ELF-1 (cell line): Measurements from ENCODE around the gene ERC2.
A peak's percentile ranks its signal among the peaks of the same experiment; 100 is the strongest.

Experiments
- DNase-seq: peaks from one replicate; pipeline ENCODE4 v3.0.0-alpha.2; 2016; ENCODE audit warnings: low read depth, low spot score

ERC2 gene

DNA sequence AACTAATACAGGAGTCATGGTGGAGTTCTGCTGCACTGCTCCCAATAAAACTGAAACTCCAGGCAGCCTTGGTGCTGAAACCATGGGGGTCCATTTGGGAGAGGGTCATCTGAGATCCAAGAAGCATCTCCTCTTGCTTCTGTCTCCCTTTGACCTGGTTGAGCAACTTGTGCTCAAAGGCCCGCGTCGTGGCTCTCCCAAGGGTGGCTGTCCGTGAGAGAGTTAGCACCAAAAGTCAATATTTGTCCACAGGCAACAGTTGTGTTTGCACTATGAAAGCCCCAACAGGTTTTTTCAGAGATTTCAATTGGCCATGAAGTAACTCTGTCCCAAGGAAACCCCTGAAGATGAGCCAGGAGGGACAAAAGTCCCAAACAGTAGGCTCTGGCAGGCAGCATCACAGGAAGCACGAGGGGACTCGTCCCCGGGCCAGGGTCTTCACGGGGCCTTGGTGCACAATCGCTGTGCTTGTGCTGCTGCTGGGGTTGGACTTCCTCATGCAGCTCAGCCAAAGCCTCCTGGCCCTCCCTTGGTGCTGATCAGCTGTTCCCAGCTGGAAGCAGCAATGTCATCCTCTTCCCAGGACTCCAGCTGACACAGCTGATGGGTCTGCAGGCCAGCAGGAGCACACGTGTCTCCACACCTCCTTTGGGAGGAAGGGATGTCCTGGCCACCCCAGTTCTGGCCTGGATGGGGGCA lies 941.8 kb downstream of the ERC2 start:
- no peak for DNase-seq

DNA sequence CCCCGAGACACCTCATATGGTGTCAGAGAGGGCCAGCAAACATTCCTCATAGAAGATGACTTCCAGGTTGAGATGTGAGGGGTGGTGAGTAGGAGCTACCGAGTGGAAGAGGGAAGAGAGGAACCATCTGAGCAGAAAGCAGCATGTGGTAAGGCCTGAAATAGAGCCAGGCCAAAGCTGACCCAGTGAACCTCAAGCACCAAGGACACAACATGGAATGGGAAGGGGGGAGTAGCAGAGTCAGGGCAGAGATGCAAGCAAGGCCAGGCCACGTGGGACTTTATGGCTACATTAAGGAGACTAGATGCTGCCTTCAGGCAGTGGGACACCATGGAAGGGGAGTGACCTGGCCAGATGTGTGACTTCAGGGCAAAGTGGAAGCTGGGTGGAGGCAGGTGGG lies 942.8 kb downstream of the ERC2 start:
- DNase-seq = no peak

DNA sequence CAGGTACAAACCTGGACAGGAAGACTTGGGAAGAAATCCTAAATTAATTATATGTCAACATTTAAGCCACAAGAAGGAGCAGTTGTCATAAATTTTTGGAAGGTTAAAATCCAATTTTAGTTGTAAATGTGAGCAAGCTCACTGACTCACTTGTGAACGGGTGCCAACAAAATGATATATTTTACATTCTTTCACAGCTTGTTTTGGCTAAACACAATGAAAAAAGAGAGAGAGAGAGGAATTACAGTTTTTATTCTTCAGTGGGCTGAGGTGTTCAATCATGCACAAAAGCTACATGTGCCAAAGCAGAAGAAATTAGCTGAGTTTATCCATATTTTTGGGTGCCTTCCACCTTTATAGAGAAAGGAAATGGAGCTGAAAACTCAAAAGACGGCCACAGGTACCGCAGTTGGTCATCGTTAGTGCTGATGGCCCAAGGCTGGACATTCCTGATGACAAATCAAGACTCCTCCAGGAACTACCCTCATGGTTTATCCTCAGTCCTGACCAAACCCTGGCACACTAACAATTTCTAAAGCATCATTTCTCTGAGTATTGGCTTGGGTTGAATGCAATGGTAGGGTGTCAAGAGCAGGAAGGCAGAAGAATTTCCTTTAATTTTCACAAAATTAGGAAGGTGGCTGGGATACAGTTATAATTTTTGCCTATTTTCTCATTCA lies 943.6 kb downstream of the ERC2 start:
- DNase-seq = no peak

DNA sequence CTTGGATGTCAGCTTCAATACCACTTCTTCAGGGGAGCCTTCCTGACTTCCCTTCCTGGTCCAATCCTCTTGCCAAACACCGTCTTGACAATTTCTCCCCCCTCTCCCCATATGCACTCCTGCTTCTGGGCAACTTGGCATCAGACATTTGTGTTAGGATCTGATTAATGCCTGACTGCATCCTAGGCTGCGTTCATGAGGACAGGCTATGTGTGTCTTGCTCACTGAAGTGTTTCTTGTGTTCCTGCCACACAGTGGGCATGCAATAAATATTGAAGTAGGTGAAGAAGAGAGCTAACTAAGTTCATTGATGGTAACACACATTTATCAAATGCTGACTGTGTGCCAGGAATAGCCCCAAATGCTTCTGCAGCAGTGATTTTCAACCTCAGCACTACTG lies 944.8 kb downstream of the ERC2 start:
- no peak for DNase-seq

DNA sequence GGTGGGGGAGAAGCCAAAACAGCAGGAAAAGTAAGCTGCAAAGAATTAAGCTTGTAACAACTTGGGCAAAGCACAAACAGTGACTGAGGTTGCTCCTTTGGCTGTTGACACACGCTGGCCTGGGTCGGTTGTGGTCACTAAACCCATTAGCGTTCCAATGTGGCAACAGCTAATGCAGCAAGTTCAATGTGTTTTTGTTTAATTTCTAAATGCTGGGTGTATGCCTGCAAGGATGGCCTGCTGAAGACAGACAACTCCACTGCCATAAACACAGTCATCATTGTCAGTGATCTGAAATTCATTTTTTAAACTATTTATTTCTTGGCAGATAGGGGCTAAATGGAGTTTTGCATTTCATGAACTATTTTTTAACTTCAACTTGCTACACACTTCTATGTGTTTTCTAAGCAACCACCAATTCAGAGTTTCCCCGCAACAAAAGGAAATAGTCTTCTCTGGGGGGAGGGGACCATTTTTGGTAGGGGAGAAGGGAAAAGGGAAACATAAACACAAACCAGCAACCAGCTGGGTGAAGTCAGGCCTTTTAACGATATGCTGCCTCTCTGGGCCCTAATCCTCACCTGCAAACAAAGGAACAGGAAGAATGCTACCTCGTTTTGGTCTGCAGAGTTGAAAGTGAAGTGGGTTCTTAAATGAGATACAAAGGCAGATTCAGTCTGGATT lies 946.4 kb downstream of the ERC2 start:
- DNase-seq = peak; percentile 42

DNA sequence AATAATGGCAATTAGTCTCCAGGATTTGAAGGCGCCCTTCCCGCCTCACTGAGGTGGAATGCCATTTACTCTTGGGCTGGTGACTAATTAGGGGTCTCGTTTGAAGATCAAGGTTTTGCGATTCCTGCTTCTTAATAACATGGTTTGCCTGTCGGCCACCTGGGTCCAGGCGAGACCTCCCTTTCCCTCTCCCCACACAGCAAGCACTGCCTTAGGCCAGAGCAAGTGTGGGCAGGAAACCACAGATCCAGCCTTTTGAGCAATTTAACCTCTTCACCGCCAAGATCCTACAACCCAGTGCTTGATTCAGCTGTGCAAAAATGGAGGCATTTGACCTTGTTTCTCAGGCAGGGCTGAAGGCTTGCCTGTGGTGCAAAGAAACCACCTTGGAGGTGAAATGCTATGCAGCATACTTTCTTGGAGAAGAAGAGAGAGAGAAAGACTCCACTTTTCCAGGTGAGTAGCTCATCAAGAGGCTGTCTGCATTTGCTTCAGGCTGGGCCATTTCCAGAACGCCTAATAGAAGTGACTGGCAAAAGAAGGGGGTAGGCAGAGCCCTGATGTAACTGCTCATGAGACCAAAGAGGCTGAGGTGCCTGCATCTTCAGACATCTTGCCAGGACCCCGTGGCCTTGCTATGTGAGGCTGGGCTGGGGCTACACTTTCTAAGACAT lies 947.1 kb downstream of the ERC2 start:
- peak; percentile 63 for DNase-seq

DNA sequence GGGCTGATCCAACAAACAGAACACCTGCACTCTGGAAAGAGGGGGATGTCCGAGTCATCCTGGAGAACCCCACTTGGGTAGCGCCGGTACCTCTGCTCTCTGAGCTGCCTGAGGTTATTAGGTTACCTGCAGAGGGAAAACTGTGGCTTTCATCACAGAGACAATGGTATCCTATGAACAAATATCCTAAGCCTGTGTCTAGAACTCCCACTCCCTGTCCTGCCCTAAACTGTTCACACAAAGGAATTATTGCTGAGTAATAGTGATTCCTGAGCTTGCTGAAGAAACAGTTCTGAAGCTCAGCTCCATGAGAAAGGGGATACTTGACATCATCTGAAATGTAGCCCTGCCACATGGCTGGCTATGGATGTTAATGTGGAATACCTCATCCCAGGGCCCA lies 949.2 kb downstream of the ERC2 start:
- DNase-seq = no peak

DNA sequence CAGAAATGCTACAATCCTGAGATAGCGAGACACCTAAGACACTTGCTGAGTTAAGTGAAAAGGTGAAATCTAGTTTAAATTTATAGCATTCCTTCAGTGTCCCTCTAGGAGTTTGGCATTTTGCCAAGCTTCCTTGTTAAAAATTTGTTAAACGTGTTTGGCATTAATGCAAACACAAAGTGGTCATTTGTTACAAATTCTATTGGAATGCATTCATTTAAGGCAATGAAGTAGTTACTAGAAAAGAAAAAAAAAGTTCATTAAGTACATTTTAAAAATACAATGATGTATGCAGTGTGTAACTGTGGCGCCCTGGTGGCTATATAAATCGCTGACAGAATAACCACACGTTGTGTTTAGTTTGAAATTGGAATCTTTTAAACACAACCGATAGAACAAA lies 949.8 kb downstream of the ERC2 start:
- DNase-seq = no peak

DNA sequence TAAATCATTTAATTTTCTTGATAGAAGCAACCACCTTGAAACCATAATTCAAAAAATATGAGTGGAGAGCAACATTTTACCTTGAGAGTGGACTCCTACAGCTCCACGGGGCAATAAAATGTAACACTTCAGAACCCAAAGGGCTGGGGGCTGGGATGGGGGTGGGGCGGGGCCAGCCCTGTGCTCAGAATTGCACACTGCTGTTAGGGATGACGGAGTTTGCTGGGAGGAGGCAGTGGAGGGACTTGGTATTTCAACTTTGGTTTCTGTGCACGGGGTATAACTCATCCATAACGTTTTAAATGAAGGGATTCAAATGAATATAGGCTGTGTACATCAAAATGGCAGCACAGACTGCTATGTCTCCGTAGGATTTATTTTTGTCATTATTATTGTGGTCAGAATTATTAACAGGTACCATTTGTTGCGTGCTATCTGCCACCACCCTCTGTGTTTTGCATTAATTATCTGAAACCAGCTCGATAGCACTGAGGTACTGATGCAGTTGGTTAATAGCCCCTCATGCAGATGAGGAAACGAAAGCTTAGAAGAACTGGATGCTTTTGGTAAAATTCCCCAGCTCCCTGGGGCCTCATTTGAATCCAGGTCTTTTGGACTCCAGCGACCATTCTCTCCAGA lies 951.8 kb downstream of the ERC2 start:
- DNase-seq = no peak

DNA sequence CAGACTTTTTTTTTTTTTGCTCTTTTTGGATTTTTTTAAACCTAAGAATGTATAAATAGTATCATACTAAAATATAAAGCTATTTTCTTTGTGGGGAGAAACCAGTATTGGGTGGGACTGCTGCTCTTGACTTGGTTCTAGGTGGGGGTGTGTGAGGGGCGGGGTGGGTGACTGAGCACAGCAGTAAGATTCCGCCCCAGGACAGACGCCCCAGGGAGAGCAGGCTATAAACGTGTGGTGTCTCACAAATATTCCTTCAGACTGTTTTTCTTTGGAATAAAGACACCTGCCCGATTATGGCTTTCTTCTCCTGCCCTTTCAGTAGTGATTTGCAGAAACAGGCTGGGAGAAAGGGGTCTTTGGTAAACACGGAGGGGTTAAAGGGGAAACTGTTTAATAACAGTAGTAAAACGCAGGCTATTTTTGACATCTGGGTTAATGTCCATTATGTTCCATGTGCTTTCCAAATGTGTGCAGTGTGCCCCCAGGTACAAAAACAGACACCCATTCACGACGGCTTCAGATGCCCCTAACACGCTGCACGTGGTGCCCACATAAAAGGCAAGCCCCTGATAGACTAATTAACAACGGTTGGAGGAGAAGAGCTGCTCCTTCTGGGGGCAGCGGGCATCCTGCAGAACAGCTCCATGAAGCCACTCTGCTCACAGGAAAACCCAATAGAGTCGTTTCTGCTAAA lies 952.6 kb downstream of the ERC2 start:
- no peak for DNase-seq

DNA sequence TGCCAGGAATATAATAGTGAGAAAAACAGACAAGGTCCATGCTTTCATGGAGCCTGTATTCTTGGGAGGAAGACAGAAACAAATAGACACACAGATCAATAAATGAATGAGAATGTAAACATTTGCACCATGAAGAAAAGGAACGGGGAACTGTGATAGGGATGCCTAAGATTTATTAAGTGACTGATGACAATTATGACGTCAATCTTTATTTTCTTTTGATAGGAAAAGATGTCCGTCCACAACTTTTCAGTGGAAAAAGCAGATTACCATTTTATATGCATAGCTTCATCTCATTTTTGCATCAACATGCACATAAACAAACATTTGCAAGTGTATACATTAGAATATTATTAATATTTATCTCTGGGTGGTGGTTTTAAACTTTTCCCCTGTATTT lies 953.3 kb downstream of the ERC2 start:
- DNase-seq = no peak

DNA sequence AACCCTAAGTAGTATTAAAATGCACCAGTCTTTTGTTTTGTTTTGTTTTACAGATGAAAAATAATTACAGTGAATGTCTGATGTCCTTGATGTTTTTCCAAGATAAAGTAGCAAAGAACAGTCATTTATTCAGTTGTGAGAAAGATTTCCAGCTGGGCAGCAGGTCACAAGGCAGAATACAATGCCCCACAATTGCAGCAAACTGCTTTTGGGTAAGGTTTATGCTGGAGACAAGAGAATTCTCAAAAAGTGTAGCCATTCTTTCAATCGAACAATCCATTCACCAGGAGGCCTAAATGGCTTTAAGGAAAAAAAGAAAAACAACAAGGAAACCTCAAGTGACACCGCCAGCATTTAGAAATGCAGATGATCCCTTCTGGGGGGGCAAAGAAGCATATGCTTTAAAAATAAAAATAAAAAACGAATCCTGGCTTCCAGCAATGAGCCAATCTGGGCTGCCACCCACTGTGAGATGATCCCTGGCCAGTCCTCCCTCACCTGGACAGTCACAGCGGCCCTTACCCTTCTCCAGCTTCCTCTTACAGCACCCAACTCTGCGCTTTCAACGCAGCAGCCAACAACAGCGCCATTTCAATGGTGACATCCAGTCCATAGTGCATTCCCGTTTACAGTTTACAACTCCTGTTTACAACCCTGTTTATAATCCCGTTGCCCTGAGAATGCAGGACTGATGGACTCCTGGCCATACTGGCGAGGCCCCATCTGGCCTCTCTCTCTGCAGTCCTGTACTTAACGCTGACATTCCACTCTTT lies 955.5 kb downstream of the ERC2 start:
- DNase-seq = peak; percentile 37

DNA sequence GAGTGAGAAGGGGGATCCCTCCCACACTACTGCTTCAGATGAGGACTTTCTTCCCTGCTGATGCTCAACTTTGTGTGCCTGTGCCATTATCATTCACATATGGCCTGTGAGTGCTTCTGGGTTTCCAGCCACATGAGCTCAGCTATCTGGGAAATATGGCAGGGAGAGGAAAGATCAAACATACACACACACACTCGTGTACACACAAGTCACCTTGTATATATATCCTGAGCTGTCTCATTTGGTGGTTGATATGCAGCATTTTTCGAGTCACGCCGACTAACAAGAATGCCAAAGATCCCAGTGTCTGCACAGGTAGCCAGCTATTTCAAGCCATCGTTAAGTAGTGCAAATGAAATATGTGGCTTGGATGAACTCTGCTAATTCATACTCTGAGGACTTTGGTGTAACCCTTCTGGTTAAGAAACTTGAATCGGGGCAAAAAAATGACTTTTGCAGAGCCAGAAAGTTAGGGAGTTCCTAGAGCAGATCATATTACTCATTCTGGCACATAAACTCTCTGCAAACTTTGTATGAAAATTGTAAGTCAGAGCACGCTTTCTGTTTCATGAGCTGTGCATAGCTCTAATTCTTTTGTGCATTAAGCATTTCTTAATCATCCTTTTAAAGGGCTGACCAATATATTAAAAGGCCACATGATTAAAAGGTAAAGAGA lies 956.2 kb downstream of the ERC2 start:
- no peak for DNase-seq

DNA sequence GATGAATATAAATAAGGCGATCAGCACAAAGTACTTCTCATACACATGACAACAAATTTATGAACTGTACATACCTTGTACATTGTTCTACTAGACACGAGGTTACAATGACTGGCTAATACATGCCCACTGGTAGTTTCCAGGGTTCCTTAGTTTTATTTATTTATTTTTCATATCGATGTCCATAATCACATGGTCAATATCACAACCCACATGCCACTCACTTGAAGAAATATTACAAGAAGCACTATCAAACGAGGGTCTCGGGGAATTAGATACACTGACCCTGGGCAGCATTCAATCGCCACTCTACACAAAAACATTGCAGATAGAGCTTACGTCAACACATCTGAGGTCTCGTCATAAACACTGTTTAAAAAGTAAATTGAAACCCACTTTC lies 959.9 kb downstream of the ERC2 start:
- DNase-seq = no peak

DNA sequence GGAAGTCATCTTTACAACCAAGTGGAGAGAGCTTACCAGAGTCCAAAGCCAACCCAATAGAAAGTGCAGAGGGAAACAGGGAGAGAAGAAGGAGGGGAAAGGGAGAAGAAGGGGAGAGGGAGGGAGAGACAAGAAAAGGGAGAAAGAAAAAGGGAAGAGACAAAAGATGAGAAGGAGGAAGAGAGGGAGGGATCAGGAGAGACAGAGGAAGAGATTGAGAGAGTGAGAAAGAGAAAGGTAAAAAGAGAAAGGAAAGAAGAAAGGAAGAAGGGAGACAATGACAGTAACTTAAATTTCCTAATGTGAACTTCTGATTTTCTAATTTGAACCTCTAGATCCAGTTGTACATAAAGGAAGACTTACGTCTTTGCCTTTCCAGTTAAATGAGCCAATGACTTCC lies 960.5 kb downstream of the ERC2 start:
- no peak for DNase-seq

DNA sequence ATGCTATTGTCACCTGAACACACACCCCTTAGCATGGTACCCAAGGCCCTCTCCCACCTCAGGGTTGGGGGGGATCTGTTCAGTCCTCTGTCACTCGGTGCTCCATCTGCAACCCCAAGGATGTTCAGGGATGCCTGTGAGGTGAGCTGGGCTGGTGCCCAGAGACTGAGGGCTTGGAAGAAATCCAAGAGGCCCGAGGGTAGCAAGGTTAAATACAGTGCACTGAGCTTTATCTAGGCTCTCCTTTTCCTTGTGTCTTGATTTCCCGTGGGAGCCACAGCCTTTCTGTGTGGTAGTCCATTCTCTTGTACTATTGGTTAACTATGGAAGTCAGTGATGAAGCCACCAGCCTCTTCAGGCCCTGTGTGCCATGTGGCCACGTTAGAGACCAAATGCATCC lies 962.5 kb downstream of the ERC2 start:
- no peak for DNase-seq

DNA sequence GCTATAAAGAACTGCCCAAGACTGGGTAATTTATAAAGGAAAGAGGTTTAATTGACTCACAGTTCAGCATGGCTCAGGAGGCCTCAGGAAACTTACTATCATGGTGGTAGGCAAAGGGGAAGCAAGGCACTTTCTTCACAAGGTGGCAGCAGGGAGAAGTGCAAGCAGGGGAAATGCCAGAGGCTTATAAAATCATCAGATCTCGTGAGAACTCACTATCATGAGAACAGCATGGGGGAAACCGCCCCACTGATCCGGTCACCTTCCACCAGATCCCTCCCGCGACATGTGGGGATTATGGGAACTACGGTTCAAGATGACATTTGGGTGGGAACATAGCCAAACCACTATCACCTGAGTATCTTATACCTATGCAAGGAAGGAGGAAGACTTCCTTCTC lies 963.2 kb downstream of the ERC2 start:
- peak; percentile 71 for DNase-seq

DNA sequence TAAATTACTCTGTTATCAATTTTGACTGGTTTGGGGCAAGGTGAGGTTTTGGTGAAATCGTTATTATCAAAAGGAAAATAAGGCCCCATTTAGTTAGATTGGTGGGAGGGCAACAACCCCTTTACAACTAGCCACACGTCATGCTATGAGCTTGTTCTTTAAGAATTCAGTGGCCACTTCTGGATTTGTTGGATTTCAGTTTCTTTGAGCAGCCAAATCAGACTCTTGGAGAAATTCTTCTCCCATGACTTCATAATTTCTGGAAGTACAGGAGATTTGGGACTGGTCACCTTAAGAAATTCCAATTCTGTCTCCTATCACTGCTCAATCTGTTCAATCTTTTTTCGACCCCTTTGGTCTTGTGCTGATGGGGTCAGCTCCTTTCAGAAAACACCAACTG lies 966.4 kb downstream of the ERC2 start:
- no peak for DNase-seq

DNA sequence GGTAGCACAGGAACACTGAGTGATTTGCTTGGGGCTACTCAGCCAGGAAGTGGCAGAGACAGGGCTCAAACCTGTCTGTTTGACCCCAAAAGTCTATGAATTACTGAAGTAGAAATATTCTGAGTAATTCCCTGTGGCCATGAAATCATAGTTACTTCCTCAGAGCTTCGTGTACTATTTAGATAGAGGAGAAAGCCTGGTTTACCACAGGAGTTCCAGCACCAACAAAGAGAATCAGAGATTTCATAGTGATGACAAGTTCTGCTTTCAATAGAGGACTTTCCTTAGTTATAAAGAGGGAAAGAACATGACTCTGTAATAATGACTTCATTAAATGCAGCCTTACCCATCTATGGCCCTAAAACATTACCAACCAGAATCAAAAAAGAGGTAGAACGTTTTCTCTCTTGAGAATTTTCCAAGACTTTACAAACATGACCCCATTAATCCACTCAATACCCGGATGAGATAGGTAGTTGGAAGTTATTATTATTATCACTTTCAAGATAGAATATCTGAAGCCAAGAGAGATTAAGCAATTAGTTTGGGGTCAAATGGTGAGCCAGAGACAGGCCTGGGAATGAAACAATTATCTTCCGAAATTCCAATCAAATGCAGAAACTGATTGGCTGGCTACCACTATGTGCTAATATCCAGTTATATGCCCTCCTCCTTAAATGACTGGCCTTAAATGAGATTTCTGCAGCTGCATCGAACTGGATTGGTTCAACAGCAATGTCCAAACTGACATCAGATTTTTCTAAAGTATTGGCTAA lies 967.5 kb downstream of the ERC2 start:
- no peak for DNase-seq
